Measurements from ENCODE around the gene TCP1. TPM values are rescaled to one million over a fixed set of nuclear protein-coding genes. Genes with fewer than 3 reads are reported as not detected.
"Not testable (repeated sequence)": the region's sequence is repeated elsewhere in the genome, so short reads cannot be mapped to it uniquely, and the experiment has no call there.

Gene TCP1
- polyA plus RNA-seq, 4 donors, result 67.8 to 215 (median 89.8) TPM

DNA sequence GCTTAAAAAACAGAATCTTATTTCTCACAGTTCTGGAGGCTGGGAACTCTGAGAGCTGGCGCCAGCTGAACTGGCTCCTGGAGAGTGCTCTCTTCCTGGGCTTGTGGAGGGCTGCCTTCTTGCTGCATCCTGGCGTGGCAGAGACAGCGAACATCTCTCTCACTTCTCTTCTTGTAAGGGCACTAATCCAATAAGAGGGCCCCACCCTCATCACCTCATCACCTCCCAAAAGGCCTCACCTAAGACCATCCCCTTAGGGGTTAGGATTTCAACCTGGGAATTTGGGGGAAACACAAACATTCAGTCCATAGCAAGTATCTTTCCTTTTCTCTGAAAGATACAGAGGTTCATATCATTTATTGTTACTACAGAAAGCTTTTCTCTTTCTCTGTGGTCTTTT, 34.6 kb upstream of the TCP1 start:
- Histone ChIP-seq H3K4me1 (ENCODE audit: control insufficient read depth in 3 of 3, insufficient read depth in 2 of 3, low read depth in 1 of 3, low read length in 2 of 3) (no peaks in the 10 kb centered on the region), H3K4me3 (ENCODE audit: low read depth in 1 of 3, low read length in 3 of 3) (no peak overlapping the region), H3K36me3 (ENCODE audit: control insufficient read depth in 3 of 3, insufficient read depth in 2 of 3, low read depth in 1 of 3, low read length in 3 of 3) (no peaks in the 10 kb centered on the region), H3K9me3 (ENCODE audit: control insufficient read depth in 2 of 2, insufficient read depth in 1 of 2, low read depth in 1 of 2, low read length in 1 of 2) (no peaks in the 10 kb centered on the region), H3K27me3 (ENCODE audit: control insufficient read depth in 3 of 3, insufficient read depth in 3 of 3, low read length in 3 of 3) (peaks cover 0 to 2% (median 2%) of the 10 kb centered on the region in 3 donors), H3K27ac (ENCODE audit: low read depth in 1 of 3, low read length in 2 of 3) (no peak overlapping the region)
- DNase-seq, result no peak
- no peak for FAIRE-seq
- 93 to 98% (median 94%) methylated on average over 3 of the region's 3 CpGs for WGBS, 3 donors

DNA sequence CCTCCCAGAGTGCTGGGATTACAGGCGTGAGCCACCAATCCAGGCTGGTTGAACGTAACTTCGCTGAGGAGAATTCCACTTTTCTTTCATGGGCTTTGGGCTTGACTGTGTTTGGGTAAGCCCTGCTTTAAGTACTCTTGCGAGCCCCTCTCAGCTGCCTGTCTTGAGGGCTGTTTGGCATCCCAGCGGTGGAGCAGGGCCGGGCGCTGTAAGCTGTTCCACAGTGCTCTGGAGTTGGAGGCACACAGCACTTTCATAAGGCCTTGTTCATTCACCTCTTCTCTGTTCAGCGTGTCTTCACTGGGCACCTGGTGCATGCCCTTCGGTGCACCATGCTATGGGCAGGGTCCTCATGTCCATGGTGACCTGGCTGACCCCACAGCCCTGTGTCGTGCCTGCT, 32.3 kb upstream of the TCP1 start:
- H3K4me3 ChIP-seq (ENCODE audit: low read depth in 1 of 3, low read length in 3 of 3), result no peak overlapping the region
- DNase-seq (no peak), FAIRE-seq (no peak)
- no peaks in the 10 kb centered on the region for H3K9me3 ChIP-seq (ENCODE audit: control insufficient read depth in 2 of 2, insufficient read depth in 1 of 2, low read depth in 1 of 2, low read length in 1 of 2)
- H3K27ac ChIP-seq (ENCODE audit: low read depth in 1 of 3, low read length in 2 of 3), result no peak overlapping the region
- no peaks in the 10 kb centered on the region for H3K36me3 ChIP-seq (ENCODE audit: control insufficient read depth in 3 of 3, insufficient read depth in 2 of 3, low read depth in 1 of 3, low read length in 3 of 3)
- H3K27me3 ChIP-seq (ENCODE audit: control insufficient read depth in 3 of 3, insufficient read depth in 3 of 3, low read length in 3 of 3), result peaks cover 0 to 2% (median 2%) of the 10 kb centered on the region in 3 donors
- 85 to 93% (median 90%) methylated on average over 10 of the region's 10 CpGs for WGBS, 3 donors
- no peaks in the 10 kb centered on the region for H3K4me1 ChIP-seq (ENCODE audit: control insufficient read depth in 3 of 3, insufficient read depth in 2 of 3, low read depth in 1 of 3, low read length in 2 of 3)

DNA sequence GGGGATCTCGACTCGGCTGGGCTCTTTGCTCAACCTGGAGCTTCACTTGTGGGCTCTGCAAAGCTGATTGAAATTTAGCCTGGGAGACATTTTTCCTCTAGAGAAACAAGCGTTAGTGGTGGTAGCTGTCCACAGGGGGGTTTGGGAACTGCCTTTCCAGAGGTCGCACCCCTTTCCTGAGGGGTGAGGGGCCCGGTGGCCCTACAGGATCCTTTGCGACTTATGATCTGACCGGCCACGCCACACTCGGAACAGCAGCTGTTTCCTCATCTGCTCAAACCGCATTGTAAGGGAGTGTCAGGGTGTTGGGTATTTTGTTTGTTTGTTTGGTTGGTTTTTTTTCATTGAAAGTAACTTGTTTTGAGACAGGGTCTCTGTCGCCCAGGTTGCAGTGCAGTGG, 31.7 kb upstream of the TCP1 start:
- no peaks in the 10 kb centered on the region for H3K4me1 ChIP-seq (ENCODE audit: control insufficient read depth in 3 of 3, insufficient read depth in 2 of 3, low read depth in 1 of 3, low read length in 2 of 3)
- FAIRE-seq, result no peak
- no peak overlapping the region for H3K4me3 ChIP-seq (ENCODE audit: low read depth in 1 of 3, low read length in 3 of 3)
- H3K27ac ChIP-seq (ENCODE audit: low read depth in 1 of 3, low read length in 2 of 3), result no peak overlapping the region
- peaks cover 0 to 2% (median 2%) of the 10 kb centered on the region in 3 donors for H3K27me3 ChIP-seq (ENCODE audit: control insufficient read depth in 3 of 3, insufficient read depth in 3 of 3, low read length in 3 of 3)
- H3K9me3 ChIP-seq (ENCODE audit: control insufficient read depth in 2 of 2, insufficient read depth in 1 of 2, low read depth in 1 of 2, low read length in 1 of 2), result no peaks in the 10 kb centered on the region
- DNase-seq, result no peak
- 71 to 90% (median 89%) methylated on average over 11 of the region's 11 CpGs for WGBS, 3 donors
- H3K36me3 ChIP-seq (ENCODE audit: control insufficient read depth in 3 of 3, insufficient read depth in 2 of 3, low read depth in 1 of 3, low read length in 3 of 3), result no peaks in the 10 kb centered on the region

DNA sequence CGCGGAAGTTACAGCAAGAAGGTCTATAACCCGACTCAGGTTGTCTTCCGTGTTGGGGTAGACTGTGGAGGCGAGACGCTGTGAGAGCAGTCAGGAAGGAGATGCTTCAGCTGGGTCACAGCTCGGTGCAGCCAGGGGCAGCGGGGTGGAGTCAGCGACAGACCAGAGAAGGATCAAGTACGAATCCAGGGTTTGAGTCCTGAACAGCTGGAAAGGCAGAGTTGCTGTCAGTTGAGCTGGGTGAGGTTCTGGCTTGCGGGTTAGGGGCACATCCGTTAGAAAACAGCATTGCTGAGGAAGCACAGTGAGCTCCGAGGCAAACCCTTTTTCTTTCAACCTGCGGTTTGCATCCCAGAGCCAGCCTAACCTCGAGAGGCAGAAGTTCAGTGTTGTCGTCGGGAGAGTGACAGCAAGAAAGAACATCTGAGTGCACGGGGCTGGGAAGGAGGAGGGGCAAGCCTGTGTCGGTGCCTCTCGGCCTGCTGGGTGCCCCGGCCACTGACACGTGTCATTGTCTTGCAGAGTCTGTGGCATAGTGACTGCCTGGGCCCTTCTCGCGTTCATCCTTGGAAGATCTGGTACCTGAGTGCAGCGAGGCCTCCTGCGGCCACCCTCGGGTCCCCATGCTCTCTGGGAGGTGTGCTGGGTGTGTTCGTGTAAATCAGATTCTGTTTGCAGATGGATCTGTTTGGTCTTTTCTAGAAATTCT, 30.7 kb upstream of the TCP1 start:
- FAIRE-seq (no peak), DNase-seq (no peak)
- no peak overlapping the region for H3K4me3 ChIP-seq (ENCODE audit: low read depth in 1 of 3, low read length in 3 of 3)
- no peaks in the 10 kb centered on the region for H3K9me3 ChIP-seq (ENCODE audit: control insufficient read depth in 2 of 2, insufficient read depth in 1 of 2, low read depth in 1 of 2, low read length in 1 of 2)
- H3K27me3 ChIP-seq (ENCODE audit: control insufficient read depth in 3 of 3, insufficient read depth in 3 of 3, low read length in 3 of 3), result peaks cover 0 to 2% (median 0%) of the 10 kb centered on the region in 3 donors
- no peaks in the 10 kb centered on the region for H3K36me3 ChIP-seq (ENCODE audit: control insufficient read depth in 3 of 3, insufficient read depth in 2 of 3, low read depth in 1 of 3, low read length in 3 of 3)
- no peaks in the 10 kb centered on the region for H3K4me1 ChIP-seq (ENCODE audit: control insufficient read depth in 3 of 3, insufficient read depth in 2 of 3, low read depth in 1 of 3, low read length in 2 of 3)
- 55 to 60% (median 59%) methylated on average over 28 of the region's 28 CpGs for WGBS, 3 donors
- H3K27ac ChIP-seq (ENCODE audit: low read depth in 1 of 3, low read length in 2 of 3), result no peak overlapping the region

DNA sequence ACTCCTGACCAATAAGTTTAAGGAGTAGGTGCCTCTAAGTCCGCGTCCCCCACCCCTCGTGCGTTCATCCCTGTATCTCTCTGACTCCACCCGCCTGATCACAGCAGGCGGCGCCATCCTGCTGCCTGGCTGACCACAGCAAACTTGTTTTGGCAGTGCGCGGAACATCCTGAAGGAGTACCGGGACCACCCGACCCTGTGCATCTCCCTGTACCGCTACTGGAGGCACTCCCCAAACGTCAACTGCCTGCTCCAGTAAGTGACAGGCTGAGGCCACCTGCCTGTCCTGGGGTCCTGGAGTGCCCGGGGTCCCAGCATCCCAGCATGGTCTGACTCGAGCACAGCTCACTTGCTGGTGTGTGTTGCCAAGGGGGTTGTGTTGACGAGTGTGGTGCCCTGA, 29.7 kb upstream of the TCP1 start:
- H3K4me1 ChIP-seq (ENCODE audit: control insufficient read depth in 3 of 3, insufficient read depth in 2 of 3, low read depth in 1 of 3, low read length in 2 of 3), result no peaks in the 10 kb centered on the region
- H3K9me3 ChIP-seq (ENCODE audit: control insufficient read depth in 2 of 2, insufficient read depth in 1 of 2, low read depth in 1 of 2, low read length in 1 of 2), result no peaks in the 10 kb centered on the region
- H3K27ac ChIP-seq (ENCODE audit: low read depth in 1 of 3, low read length in 2 of 3), result no peak overlapping the region
- peaks cover 0 to 2% (median 0%) of the 10 kb centered on the region in 3 donors for H3K27me3 ChIP-seq (ENCODE audit: control insufficient read depth in 3 of 3, insufficient read depth in 3 of 3, low read length in 3 of 3)
- no peak overlapping the region for H3K4me3 ChIP-seq (ENCODE audit: low read depth in 1 of 3, low read length in 3 of 3)
- no peak for FAIRE-seq
- no peak for DNase-seq
- 90 to 91% (median 90%) methylated on average over 16 of the region's 16 CpGs for WGBS, 3 donors
- H3K36me3 ChIP-seq (ENCODE audit: control insufficient read depth in 3 of 3, insufficient read depth in 2 of 3, low read depth in 1 of 3, low read length in 3 of 3), result no peaks in the 10 kb centered on the region

DNA sequence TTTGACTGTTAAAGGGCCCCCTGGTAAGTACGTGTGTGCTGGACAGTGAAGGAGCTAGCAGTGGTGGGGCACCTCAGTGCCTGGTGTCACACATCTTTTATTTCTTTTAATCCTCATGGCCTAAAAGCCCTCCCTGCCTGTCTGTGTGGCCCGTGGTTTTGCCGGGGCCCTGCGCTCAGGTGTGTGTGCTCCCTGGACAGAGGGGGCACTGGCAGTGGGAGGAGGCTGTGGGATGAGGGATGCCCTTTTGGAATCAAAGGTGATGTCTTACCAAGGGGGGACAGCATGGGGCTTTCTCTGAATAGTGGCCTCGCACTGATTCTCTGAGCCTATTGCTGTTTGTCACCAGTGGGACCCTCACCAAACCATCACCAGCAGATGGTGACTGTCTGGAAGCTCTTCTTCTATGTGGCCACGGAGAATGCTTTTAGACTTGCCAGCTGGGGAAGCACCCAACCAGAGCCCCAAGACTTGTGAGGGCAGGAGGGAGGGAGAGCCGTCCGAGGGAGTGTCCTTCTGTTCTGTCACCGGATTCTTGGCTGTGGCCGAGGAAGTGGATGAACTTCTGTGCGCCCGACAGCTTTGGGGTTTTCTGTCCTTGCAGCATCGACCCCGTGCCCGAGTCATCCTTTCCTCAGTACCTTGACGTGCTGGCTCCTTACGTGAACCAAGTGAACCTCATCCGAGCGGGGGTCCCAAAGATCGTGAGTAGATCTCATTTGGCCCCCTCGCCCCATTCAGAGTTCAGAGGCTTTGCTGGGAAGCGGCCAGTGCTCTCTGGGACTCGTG, 28.7 kb upstream of the TCP1 start:
- no peak for FAIRE-seq
- H3K9me3 ChIP-seq (ENCODE audit: control insufficient read depth in 2 of 2, insufficient read depth in 1 of 2, low read depth in 1 of 2, low read length in 1 of 2), result no peaks in the 10 kb centered on the region
- WGBS, 3 donors, result 87 to 92% (median 91%) methylated on average over 22 to 23 of the region's 23 CpGs
- H3K27me3 ChIP-seq (ENCODE audit: control insufficient read depth in 3 of 3, insufficient read depth in 3 of 3, low read length in 3 of 3), result peaks cover 0 to 2% (median 0%) of the 10 kb centered on the region in 3 donors
- H3K4me3 ChIP-seq (ENCODE audit: low read depth in 1 of 3, low read length in 3 of 3), result no peak overlapping the region
- H3K27ac ChIP-seq (ENCODE audit: low read depth in 1 of 3, low read length in 2 of 3), result no peak overlapping the region
- no peak for DNase-seq
- H3K36me3 ChIP-seq (ENCODE audit: control insufficient read depth in 3 of 3, insufficient read depth in 2 of 3, low read depth in 1 of 3, low read length in 3 of 3), result no peaks in the 10 kb centered on the region
- H3K4me1 ChIP-seq (ENCODE audit: control insufficient read depth in 3 of 3, insufficient read depth in 2 of 3, low read depth in 1 of 3, low read length in 2 of 3), result no peaks in the 10 kb centered on the region

DNA sequence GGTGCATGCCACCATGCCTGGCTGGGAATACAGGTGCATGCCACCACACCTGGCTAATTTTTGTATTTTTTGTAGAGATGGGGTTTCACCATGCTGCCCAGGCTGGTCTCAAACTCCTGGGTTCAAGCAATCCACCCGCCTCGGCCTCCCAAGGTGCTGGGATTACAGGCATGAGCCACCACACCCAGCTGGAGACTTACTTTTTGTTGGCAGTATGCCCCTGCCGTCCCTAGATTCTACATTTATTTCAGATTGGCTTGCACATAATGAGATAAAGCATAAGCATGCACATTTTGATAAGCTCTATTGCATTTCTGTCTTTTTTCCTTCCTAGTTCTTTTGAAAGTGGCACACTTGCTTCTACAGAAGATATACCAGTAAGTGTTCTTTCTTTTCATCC, 27.4 kb upstream of the TCP1 start:
- H3K27me3 ChIP-seq (ENCODE audit: control insufficient read depth in 3 of 3, insufficient read depth in 3 of 3, low read length in 3 of 3); H3K9me3 ChIP-seq (ENCODE audit: control insufficient read depth in 2 of 2, insufficient read depth in 1 of 2, low read depth in 1 of 2, low read length in 1 of 2); DNase-seq; FAIRE-seq; H3K4me1 ChIP-seq (ENCODE audit: control insufficient read depth in 3 of 3, insufficient read depth in 2 of 3, low read depth in 1 of 3, low read length in 2 of 3); H3K36me3 ChIP-seq (ENCODE audit: control insufficient read depth in 3 of 3, insufficient read depth in 2 of 3, low read depth in 1 of 3, low read length in 3 of 3); H3K27ac ChIP-seq (ENCODE audit: low read depth in 1 of 3, low read length in 2 of 3); H3K4me3 ChIP-seq (ENCODE audit: low read depth in 1 of 3, low read length in 3 of 3): not testable (repeated sequence)
- WGBS, 3 donors, result 12 to 68% (median 36%) methylated on average over 3 of the region's 3 CpGs

DNA sequence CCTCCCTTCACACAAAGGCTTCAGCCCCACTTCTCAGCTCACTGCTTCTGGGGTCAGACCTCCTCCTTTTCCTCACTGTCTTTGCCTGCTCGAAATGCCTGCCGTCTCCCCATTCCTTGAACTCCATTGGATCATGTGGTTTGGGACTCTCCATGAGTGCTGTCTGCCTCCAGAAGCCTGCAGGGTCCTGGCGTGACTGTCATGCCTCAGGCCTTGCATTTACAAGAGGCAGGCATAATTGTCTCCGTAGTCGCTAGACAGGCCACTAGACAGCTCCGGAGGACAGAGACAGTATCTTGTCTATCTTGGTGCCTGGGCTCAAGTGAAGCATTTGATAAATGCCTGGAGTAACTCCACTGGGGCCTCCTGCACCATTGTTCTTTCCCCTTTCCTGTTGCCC, 26.0 kb upstream of the TCP1 start:
- DNase-seq (no peak), FAIRE-seq (no peak)
- H3K36me3 ChIP-seq (ENCODE audit: control insufficient read depth in 3 of 3, insufficient read depth in 2 of 3, low read depth in 1 of 3, low read length in 3 of 3), result no peaks in the 10 kb centered on the region
- no peak overlapping the region for H3K27ac ChIP-seq (ENCODE audit: low read depth in 1 of 3, low read length in 2 of 3)
- no peak overlapping the region for H3K4me3 ChIP-seq (ENCODE audit: low read depth in 1 of 3, low read length in 3 of 3)
- 80 to 90% (median 88%) methylated on average over 6 of the region's 6 CpGs for WGBS, 3 donors
- H3K9me3 ChIP-seq (ENCODE audit: control insufficient read depth in 2 of 2, insufficient read depth in 1 of 2, low read depth in 1 of 2, low read length in 1 of 2), result no peaks in the 10 kb centered on the region
- H3K4me1 ChIP-seq (ENCODE audit: control insufficient read depth in 3 of 3, insufficient read depth in 2 of 3, low read depth in 1 of 3, low read length in 2 of 3), result no peaks in the 10 kb centered on the region
- H3K27me3 ChIP-seq (ENCODE audit: control insufficient read depth in 3 of 3, insufficient read depth in 3 of 3, low read length in 3 of 3), result peaks cover 0 to 2% (median 0%) of the 10 kb centered on the region in 3 donors

Measured in small intestine (tissue), 7 donors.